Lung microvascular endothelial cell (primary cell): ENCODE measurements around the gene EMD. TPM values are rescaled to one million over a fixed set of nuclear protein-coding genes. Genes with fewer than 3 reads are reported as not detected.

Experiments
- DNase-seq, 2 donors: peaks; one replicate each; pipeline versions ENCODE4 v3.0.0 to v3.0.0-alpha.2; 2010; ENCODE audit warnings: low read depth in 2 of 2
- total RNA-seq: library from RNA; depleted of rRNA; stranded (reverse); fragments of >200 nt; gene quantifications from 2 replicates; pipeline ENCODE4 v1.2.1, GENCODE V29; 2014

The EMD gene
- total RNA-seq, 1 donor from 2014 or later, result 14.5 TPM

DNA sequence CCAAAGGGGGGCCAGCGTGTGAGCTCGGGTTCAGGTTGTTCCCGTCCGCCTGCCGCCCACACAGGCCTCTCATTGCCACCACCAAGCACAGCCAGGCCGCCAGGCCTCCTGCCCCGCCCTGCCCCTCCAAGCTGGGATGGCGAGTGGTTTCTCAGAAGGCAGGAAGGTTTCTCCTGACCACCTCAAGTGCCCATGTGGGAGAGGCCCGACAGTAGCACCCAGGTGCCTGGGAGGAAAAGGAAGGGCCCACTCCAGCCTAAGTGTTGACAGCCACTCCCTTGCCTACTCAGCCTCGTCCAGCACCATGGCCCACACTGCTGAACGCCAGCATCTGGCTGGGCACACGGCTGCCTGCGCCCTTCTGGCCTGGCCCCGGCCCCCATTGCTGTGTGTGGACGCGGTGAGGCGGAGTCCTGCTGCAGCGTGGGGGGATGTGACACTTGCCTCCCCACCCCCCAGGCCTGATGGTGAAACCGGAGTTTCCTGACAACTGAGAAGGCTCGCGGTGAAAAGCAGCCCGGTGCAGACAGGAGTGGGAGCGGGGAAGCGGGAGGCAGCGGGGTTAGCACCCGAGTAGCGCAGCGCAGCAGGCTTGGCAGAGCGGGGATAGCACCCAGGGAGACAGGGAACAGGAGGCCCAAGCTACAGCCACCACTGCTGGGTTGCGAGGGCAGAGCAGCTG lies 23.9 kb upstream of the EMD start:
- DNase-seq, result no peak

DNA sequence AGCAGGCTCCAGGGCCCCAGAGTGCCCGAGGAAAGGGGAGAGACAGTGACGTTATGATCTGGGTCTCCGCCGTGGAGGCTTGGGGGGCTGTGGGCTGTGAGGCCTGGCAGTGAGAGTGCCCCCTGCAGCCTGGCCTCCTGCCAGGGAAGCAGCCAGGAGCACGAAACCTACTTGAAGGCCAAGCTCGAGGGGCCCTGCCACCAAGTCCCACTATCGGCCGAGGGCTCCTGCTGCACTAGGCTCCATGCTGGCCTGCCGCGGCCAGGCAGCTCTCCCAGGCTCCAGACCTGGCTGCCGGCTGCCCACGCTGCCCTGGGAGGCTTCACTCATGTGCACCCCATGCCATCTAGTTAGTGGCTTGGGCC lies 23.3 kb upstream of the EMD start:
- no peak for DNase-seq

DNA sequence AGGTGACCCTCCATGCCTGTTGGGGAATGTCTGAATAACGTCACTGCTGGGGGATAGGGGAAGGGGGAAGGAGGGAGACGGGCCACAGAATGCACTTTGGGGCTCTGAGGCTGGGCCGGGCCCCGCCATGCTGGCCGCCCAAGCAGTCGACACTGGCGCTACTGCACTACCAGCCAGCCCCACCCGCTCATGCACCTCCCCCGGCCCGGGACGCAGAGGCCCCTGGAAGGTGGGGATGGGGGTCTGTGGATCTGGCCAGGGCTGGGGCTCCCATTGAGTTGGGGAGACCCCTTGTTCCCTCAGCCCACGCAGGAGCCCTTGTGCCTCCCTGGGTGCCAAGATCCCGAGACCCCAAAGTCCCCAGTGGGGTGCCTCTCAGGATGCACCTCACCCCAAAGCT lies 22.5 kb upstream of the EMD start:
- no peak for DNase-seq

DNA sequence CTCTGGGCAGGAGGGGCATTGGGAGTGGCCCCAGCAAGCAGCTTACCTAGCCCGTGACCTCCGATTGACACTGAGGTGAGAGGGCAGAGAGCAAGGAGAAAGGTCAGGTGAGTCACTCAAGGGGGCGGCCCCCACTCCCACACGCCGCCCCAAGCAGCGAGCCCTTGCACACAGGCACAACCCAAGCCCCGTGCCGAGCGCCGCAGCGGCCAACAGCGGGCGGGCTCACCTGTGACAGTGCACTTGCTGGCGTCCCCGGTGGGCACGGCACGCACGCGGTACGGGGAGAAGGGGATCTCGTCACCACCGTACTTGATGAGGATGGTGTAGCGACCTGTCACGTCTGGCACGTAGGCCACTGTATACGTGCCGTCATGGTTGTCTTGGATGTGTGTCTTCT lies 21.9 kb upstream of the EMD start:
- no peak for DNase-seq

DNA sequence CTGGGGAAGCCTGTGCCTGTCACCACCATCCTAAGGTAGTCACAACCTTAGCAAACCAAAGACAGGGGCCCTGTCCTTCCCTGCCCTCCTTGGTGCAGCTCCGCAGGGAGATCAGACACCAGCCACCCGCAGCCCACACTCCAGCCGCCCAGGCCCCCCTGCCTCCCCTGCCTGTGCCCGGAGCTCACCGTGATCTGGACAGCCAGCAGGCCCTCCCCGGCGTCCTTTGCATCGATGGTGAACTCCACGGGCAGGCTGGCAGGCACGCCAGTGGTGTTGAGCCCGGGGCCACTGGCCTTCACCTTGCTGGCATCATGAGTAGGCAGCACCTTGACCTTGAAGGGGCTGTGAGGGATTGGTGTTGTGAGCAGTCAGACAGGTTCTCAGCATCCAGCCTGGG lies 21.1 kb upstream of the EMD start:
- no peak for DNase-seq

DNA sequence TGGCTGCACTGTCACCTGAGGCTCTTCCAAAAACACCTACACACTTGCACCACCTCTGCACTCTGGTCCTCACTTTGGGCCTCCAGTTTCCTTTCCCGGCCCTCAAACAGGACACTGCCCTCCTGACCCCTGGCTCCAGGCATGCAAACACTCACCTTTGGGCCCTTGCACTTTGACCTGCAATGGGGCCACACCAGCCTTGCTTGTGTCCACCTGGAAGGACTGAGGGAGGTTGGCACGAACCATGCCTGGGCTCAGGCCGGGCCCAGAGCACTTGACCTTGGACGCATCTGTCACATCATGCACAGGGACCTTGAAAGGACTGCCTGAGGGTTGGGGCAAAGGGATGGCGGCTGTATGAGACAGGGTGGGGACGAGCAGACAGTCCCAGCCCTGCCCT lies 20.3 kb upstream of the EMD start:
- DNase-seq, result no peak

DNA sequence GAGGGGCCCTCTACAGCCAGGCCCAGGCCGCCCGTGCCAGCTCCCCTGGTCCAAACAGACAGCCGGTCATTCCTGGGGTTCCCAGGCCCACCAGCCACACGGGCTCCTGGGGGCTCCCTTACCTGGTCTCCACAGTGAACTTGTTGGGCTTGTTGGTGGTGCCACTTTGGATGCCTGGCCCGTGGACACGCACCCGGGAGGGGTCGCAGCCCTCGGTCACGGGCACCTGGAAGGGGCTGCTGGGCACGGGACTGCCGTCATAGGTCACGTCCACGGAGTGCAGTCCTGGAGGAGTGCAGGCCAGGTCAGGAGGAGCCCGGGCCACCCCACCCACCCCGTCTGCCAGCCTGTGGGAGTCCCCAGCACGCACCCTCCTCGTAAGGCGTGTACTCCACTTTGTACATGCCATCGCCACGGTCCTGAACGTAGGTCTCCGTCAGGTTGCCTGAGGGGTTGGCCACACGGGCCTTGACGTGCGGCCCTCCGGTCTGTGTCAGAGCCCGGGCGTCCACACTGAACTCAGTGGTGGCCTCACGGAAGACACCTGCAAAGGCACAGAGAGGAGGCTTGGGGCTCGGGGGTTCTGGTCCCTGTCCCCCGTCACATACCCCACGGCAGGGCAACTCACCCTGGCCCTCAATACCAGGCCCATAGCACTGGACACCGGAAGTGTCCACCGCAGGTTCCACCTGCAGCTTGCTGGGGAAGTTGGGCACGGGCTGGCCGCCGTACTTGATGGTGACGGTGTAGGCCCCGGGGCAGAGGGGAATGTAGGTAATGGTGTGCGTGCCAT lies 19.5 kb upstream of the EMD start:
- no peak for DNase-seq

DNA sequence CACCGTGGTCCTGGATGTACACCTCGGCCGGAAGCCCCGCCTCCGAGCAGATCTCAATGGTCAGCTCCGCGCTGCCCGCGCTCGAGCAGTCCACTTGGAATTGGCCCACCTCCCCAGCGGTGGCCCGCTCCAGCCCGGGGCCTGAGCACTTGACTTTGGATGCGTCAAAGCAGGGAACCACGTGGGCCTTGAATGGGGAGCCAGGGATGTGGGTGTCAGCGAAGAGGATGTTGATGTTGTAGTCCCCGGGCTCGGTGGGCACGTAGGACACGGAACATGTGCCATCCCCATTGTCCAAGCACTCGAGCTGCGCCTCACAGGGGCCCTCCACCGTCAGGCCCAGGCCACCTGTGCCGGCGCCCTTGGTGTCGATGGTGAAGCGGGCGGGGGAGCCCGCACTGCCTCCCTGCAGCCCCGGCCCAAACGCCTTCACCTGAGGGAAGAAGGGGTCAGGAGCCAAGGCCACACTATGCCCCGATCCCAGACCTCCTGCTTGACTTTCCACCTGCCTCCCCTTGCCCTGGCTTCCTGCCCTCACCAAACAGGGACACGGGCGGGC lies 18.9 kb upstream of the EMD start:
- DNase-seq, result no peak

DNA sequence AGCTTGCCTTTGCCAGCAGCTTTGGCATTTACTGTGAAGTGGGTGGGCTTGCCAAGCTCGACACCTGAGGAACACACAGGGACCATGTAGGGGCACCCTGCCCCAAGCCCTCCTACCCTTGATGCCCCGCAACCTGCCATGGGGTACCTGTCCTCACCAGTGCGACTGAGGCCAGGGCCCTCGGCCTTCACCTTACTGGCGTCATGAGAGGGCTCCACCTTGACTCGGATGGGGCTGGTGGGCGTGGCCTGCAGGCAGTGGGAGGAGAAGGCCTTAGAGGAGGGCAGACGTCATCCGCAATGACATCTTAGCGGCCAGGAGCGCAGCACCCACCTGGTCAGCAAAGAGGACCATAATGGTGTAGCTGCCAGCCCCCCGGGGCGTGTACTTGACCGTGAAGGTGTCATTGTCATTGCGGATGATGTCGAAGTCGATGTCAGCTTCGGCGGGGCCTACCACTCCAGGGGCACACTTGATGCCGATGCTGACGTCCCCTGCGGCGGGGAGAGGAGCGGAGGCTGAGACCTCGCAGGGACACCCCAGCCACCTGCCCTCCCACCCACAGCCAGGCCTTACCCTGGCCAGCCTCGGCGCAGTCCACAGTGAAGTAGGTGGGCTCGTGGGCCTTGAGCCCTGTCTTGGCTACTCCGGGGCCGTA lies 16.9 kb upstream of the EMD start:
- no peak for DNase-seq

DNA sequence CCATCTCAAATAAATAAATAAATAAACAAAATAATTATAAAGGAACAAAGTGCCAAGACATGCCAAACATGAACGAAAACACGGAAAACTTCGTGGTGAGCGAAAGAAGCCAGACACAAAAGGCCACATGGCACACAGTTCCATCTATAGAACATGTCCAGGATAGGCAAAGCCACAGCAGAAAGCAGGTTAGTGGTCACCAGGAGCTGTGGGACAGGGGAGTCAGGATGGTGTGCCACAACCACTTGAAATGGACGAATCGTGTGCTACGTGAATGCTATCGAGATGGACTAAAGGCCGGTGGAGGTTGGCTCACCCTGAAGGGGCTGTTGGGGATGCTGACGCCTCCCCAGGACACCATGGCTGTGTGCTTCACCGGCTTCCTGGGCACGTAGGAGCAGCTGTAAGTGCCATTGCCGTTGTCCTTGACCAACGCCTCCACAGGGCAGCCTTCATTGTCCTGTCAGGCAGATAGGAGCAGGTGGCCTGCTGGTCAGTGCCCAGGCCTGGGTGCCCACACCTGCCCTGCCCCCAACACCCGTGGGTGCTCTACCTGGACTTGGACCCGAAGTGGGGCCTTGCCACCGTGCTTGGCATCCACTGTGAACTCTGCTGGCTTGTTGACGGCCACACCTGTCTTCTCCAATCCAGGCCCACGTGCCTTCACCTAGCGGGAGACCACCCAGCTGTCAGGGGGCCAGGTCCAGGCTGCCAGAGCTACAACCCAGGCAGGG lies 15.2 kb upstream of the EMD start:
- no peak for DNase-seq

DNA sequence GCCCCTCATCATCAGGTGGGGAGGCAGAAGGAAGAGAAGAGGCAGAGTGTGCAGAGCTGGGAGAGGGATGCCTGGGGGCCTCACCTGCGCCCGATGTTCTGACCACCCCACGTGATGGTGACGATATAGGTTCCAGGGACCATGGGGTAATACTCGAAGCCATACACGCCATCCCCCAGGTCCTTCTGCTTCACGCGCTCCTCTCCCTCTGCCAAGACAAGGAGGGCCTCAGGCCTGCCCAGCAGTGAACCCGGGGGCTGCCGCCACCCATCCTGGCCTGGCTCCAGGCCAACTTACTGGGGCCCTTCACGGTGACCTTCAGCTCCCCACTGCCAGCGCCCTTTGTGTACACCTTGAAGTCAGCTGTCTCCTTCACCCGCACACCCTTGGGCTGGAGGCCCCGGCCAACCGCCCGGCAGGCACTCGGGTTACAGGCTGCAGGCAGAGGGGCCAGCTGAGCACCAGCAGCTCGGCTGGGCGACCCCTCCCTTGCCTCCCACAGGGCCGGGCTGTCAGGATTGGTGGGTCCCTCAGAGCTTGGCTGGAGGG lies 14.0 kb upstream of the EMD start:
- no peak for DNase-seq

DNA sequence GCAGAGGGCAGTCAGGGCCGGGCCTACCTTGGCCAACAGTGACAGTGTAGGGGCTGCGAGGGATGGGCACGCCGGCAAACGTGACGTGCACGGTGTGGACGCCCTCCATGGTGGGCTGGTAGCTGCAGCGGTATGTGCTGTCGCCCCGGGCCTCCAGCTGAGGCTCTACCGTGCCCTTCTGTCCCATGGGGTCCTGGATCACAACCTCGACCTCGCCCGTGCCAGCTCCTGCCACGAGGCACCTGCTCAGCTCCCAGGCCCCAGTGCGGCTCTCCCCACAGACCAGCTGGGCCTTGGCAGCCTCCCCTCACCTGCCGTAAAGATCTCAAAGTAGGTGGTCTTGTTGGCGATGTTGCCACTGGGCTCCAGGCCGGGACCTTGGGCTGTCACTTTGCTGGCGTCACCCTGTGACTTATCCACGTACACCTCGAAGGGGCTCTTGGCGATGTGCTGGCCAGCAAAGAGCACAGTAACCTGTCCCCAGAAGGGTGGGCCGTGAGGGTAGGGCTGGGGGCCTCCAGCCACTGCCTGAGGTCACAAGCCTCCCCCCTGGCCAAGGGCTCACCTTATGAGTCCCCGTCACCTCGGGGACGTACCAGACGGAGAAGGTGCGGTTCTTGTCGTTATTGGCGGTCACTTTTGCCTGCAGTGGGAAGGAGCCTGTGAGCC lies 13.0 kb upstream of the EMD start:
- no peak for DNase-seq

DNA sequence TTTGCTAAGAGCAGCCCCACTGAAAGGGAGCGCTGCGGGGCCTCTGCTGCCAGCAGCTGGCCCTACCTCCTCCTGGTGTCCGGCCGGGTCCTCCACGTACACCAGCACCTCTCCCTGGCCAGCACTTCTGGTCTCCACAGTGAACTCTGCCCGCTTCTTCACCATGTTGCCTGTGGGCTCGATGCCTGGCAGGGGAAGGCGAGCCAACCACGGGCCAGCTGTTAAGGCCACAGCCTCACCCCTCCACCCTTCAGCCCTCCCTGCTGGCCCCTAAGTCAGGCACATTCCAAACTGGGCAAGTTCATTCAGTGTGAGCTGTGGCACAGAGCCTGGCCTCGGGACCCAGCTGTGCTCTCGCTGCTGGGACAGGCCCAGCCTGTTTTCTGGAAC lies 12.4 kb upstream of the EMD start:
- no peak for DNase-seq

DNA sequence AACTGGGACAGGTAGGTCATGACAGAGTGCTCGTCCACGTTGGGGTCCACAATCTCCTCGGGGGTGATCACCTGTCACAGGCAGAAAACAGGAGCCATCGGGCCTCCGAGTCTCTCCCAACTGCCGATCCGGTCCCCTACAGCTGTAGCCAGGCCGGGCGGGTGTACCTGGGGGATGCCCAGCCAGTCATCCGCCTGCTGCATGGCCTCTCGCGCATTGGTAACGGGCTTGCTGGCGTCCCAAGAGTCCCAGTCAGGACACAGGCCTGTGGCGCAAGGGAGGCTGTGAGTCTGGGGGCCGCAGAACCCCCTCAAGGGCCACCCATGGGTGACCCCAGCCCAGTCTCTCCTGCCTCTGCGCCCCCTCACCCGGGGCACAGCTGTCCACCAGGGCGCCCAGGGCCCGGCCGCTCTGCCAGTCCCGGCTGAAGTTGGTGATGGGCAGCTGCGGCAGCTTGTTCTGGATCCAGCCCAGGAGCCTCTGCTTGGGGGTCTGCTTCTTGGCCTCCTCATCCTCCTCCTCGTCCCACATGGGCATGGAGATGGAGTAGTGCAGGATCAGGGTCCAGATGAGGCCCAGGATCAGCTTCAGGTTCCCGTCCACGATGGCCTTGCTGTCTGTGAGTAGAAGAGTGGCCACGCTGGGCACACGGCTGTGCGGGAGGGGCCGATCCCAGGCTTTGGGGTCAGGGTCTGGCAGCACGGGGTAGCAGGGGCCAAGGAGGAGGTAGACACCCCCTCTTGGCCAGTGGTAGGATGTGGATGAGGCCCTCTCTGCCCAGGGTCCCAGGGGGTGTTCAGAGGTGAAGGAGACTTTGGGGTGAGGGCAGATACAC lies 11.4 kb upstream of the EMD start:
- DNase-seq, result no peak

DNA sequence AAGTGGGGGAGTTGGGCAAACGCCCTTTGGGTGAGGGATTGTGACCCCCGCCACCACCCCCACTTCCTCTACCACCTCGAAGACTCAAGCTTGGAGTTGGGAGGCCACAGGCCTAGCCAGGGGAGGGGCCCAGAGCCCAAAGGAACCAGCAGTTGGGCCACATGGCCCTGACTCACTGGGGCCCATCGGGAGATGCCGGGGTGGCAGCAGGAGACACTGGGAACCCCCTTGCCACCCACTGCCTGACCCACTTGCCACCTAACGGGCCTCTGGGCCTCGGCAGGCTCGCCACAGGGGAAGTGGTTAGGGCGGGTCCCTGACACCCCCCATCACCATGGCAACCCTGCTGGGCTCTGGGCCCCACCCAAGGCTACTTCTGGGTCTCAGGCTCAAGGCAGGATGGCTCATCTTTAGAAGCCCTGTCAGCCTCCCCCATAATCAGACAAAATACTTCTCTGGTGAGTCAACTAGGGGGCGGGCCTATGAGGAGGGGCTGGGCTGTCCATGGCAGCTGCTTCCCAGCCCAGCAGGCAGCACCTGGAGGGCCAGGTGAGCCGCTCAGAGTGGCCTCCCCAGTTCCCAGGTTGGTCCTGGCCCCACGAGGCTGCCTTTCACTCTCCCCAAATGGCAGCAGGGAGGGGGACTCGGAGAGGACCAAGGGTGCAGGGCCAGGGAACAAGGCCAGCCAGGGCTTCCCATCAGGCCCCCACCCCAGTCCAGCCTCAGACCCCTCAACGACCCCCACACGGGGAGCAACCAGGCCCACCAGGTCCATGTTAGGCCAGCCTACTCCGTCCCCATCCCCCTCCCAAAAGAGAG lies 10.3 kb upstream of the EMD start:
- peak; percentile 70 to 88 for DNase-seq

DNA sequence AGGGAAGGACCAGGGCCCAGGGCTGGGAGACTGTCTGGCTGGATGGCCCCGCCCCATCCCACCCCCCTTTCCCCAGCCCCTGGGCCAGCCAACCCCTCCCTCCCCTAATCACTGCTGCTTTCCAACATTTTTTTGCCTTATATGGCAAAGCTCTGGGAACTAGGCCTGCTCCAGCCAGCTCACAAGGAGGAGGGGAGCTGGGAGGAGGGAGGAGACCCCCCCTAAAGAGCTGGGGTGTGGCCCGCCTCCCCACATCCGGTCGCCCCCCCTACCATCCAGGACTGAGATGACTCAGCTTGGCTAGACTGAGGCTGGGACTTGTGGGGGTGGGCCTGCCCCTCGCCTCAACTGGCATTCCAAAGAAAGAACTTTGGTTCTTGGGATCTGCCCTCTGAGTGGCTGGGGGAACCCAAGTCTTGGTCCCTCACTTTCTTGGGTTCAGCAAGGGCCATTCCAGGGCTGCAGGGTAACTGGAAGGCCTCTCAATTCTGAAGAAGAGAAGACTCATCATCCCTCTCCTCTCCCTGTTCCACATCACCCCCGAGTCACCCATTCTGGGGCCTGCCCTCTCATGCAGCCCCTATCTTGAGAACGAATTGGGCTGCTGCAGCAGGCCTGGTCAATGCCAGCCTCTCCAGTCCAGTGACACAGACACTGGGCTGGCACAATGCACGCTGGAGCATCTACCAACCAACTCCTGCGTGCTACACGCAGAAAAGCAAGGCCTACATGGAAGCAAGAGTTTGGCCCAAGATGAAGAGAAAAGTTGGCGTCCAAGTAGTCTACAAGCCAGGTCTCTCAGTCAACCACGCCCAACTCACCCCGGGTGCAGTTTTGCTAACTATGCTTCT lies 9.4 kb upstream of the EMD start:
- DNase-seq, result peak; percentile 92 to 95

DNA sequence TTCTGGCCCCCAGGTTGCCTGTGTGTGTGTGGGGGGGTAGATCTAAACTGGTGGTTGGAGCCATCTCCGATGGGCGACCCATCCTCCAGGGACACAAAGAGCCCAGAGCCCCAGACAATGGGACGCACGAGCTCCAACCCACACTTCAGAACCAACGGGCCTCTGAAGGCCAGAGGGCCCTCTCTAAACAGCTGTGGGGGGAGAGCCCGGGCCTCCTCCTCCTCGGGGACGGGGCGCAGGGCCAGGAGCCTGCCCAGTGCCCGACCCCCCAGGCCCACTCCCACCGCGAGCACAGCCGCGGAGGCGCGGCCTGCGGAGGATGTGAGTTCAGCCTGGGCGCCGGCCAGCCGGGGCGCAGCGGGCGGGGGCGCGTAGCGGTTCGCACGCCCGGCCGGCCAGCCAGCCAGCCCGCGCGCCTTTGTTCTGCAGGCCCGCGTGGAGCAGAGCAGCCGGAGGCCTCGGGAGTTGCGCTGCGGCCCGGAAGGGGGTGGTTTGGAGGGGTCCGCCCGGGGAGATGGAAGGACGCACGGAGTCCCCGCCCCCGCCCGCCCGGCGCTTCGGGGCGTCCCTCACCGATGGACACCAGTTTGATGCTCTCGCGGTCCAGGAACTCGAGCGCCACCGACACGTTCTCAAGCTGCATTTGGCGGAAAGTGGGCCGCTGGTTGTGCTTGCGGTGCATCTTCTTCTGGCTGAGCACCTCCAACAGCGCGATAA lies 8.6 kb upstream of the EMD start:
- DNase-seq, result peak; percentile 43 to 81
